ENCODE data around the gene PKN1.
"Not testable (repeated sequence)": the region's sequence is repeated elsewhere in the genome, so short reads cannot be mapped to it uniquely, and the experiment has no call there.

Gene PKN1

DNA sequence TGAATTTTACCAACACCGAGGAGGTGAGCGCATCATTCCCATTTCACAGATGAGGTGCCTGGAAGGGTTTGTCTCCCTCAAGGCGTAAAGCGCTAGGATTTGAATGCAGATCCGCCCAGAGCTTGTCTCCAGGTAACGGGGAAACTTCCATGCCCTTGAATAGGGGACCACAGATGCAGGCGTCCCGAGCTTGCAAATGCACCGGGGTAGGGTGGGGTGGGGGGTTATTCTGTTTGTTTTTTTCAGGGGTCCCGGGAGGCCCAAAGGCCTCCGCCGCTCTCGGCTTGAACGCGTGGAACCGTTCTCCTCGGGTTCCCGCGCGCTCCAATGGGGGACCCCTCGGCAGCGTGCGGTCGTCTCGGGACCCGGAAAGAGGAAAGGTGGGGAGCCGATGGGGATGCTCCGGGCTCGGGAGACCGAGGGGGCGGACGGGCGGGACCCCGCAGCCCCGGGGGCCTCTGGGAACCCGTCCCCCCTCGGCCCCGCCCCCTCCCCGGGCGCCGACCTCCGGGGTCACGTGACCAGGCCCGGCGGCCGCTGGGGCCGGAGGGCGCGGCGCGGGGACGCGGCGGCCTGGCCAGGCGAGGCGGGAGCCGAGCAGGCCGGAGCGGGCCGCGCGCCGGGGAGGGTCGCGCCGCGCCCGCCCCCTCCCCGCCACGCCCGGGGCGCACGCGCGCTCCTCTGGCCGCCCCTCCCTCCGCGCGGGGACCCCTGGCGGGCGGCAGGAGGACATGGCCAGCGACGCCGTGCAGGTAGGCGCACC is at the start of gene PKN1:
Gene PKN1 (plus strand): TSS at position 516 of the 763 bp plus-strand sequence. CDS start 216 bp downstream, at position 732.
- DNase-seq: peak; percentile 67

DNA sequence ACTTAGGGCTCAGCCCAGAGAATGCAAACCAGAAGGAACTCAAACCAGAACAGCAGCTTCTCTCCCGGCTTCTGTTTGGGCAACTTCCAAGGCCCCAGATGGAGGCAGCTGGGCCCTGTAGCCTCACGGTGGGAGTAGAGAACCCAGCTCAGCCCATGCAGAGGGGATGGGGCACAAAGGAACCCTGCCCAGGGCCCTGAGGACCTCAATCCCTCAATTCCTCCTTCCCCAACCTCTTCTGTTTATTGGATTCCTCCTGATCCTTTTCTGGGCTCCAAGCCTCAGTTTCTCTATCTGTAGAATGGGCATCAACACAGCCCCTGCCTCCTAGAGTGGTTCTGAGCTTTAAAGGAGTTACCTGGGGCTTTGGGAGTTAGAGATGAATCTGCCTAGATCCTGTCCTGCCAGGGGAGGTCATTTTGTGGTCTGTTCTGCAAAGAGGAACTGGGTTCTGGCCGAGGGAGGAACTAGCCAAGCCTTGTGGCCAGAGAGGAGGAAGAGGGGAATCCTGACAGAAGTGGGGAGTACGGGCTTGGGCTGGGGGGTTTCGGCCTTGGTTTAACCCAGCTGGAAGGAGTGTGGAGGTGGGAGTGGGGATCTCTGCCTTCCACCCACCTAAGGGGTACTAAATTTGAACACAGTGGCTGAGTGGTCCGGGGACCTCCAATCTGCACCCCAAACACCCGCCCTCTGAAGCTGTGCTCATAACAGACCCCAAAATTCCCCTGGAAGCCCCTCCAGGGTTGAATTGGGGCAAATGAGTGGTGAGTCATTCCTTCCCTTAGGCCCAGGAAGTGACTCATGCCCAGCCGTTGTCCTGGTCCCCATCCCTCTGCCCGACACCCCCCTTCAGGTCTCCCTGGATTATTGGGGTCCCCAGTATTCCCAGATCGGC is 49.2 kb upstream of the PKN1 start:
- DNase-seq: peak; percentile 78

DNA sequence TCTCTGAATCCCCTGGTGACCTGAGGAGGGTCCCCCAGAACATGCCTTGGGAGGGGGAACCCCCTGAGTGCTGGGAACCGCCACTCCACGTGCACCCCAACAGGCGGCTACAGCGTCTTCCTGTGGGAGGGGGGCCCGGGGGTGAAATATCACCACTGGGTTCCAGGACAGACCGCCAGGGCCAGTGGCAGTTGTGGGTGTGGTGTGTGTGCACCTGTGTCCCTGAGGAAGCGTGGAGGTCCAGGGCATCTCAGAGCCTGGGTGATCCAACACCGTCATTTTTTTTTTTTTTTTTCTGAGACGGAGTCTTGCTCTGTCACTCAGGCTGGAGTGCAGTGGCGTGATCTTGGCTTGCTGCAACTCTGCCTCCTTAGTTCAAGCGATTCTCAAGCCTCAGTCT is 47.6 kb upstream of the PKN1 start:
- peak; percentile 55 for DNase-seq

DNA sequence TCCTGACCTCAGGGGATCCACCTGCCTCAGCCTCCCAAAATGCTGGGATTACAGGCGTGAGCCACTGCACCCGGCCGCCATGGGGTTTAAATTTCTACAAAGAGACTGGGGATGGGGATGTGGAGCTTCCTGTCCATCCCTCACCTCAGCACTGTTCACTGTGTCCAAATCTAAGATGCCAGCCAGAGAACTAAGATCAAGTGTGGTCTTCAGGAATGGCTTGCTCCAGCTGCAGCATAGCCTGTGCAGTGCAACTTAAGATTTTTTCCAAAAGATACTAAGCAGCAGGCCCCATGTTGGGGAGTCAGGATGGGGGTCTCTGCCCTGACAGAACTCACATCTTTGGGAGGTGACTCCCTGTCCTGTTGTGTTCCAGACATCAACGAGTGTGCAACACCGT is 42.6 kb upstream of the PKN1 start:
- no peak for DNase-seq

DNA sequence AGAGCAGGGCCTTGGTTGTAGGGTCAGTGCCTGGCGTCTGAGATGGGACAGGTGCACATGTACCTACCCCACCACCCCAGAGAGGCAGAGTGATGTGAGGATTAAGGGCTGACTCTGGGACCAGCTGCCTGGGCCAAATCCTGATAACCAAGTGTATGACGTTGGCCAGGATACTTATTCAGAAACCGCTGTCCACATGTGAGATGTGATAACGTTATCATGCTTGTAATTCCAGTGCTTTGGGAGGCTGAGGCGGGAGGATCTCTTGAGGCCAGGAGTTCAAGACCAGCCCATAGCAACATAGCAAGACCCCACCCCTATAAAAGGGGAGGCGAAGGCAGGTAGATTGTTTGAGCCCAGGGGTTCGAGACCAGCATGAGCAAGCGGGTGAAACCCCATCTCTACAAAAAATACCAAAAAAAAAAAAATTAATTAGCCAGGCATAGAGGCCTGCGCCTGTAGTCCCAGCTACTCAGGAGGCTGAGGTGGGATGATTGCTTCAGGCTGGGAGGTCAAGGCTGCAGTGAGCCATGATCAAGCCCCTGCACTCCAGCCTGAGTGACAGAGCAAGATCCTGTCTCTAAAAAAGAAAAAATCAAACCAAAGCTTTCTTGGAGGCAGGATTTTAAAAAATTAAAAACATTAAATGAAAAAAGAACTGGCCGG is 41.8 kb upstream of the PKN1 start:
- DNase-seq: no peak

DNA sequence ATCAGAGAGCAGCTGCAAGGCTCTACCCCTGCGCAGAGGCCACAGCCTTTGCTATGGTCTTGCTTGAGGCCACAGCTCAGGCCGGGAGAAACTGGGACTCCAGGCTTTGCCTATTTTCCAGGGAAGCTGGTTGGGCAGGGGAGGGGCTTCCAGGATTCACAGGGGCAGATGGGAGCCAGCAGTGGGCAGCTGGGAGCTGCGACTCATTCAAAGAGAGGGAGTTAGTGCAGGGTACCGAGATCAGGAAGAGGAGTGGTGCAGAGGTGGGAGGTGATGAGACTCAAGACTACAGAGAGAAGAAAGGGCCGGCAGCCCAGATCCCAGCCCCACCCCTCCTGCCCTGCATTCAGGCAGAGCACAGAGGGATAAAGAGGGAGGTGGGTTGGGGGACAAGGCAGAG is 39.8 kb upstream of the PKN1 start:
- no peak for DNase-seq

DNA sequence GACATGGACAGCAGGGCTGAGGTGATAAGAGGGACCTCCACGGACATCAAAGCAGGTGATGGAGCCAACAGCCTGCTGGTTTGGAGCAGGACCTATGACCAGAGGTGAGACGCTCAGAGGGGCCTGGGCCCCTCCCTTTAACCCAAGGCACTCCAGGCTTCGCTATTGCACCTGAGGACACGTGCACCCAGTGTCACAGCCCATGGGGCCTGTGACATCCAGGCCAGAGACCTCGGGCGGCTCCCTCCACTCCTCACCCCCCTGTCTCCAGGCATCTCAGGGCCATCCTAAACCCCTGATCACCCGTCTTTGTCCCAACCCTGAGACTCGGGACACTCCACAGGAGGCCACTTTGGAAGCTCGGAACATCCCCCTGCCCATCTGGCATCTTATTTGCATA is 38.9 kb upstream of the PKN1 start:
- DNase-seq: no peak

DNA sequence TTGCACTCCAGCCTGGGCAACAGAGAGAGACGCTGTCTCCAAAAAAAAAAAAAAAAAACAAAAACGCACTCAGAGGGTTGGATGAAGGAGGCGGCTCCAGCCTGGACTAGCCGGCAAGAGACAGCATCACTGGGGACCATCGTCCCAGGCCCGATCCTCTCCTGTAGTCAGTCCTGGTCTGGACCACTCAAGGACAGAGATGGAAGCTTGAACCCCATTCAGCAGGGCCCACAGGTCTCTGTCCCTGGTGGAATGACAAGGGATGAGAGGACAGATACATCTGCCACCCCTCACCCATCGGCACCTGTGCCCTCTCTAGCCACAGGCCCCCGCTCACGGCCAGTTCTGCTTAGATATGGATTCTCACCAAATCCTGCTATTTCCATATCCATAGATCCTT is 37.8 kb upstream of the PKN1 start:
- DNase-seq: no peak

DNA sequence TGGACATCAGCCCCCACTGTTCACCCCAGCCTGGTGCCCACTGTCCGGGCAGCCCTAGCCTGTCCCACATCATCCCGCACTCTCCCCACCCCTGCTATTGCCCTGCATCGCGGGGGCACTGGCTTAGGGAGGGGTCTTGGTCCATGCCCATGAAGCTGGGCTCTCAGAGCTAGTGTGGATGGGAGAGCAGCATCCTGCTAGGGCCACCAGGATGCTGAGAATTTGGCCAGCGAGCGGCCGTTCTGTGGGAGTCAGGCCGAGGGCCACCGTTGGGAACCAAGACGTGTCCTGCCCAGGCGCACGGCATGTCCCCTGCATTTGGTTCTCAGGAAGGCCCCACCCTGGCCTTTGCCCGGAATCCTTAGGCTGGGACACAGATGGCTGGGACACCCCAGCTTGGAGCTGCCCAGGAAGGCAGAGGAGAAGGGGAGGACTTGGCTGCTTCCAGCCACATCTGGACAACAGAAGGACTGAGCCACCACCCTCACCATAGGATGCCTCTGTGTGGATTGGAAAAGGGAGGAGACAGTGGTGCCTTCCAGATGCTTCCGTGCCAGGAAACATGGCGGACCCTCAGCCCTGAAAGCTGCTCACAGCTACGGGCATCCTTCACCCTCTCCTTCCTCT is 37.3 kb upstream of the PKN1 start:
- DNase-seq: no peak

DNA sequence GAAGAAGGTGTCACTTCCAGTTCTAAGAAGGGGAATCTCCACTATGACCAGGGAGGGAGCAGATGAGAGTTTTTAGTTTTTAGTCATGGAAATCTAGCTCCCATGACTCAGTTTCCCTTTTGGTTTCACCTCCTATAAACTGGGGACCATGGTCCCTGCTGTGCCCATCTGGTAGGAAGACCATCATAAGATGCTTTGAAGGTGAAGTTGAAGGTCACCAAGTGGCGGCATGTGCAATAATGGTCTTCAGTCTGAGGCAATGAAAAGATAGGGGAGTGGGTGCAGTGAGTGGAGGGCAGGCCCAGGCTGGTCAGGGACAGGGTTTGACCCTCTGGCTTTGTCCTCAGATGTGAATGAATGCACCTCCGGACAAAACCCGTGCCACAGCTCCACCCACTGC is 36.4 kb upstream of the PKN1 start:
- not testable (repeated sequence) for DNase-seq

DNA sequence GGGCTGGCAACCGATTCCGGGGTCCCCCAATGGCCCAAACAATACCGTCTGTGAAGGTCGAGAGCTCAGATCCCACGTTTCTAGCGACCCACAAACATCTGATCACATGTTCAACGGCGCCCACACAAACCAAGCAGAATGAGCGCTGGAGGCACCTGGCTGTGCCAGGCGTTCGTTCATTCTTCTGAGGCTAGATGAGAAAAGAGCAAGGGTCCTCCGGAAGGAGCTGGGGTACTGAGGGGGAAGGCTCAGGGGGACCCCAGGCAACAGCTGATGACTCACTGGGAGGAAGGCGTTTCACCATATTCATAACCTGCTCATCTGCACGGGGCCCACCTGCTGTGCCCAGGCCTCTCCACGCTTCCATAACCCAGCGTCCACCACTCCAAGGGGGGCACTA is 35.9 kb upstream of the PKN1 start:
- not testable (repeated sequence) for DNase-seq

DNA sequence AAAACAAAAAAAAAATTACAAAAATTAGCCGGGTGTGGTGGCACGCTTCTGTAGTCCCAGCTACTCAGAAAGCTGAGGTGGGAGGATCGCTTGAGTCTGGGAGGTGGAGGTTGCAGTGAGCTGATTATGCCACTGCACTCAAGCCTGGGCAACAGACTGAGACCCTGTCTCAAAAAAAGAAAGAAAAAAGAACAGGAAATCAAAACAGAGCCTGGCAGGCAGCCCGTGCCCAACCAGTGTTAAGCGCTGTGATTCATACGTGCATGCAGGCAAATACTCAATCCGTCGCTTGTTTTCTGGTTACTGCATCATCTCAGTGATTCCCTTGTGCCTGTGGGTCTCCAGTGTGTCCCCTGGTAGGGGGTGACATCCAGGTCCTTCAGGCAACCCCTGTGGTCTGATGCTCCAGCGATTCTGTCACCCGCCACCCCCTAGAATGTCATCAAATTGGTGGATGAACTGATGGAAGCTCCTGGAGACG is 32.1 kb upstream of the PKN1 start:
- no peak for DNase-seq

DNA sequence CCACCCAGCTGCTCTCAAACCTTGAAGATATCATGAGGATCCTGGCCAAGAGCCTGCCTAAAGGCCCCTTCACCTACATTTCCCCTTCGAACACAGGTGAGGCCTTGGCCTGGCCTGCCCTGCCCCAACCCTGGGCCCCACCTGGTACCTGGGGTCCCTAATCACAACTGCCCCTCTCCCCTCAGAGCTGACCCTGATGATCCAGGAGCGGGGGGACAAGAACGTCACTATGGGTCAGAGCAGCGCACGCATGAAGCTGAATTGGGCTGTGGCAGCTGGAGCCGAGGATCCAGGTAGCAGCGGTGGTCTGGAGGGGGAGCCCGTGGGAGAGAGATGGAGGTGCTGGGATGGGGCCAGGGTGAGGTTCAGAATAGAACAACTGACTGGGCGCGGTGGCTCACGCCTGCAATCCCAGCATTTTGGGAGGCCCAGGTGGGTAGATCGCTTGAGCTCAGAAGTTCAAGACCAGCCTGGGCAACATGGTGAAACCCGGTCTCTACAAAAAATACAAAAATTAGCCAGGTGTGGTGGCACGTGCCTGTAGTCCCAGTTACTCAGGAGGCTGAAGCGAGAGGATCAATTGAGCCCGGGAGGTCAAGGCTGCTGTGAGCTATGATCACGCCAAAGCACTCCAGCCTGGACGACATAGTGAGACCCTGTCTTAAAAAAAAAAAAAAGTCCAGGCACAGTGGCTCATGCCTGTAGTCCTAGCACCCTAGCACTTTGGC is 31.5 kb upstream of the PKN1 start:
- DNase-seq: no peak

DNA sequence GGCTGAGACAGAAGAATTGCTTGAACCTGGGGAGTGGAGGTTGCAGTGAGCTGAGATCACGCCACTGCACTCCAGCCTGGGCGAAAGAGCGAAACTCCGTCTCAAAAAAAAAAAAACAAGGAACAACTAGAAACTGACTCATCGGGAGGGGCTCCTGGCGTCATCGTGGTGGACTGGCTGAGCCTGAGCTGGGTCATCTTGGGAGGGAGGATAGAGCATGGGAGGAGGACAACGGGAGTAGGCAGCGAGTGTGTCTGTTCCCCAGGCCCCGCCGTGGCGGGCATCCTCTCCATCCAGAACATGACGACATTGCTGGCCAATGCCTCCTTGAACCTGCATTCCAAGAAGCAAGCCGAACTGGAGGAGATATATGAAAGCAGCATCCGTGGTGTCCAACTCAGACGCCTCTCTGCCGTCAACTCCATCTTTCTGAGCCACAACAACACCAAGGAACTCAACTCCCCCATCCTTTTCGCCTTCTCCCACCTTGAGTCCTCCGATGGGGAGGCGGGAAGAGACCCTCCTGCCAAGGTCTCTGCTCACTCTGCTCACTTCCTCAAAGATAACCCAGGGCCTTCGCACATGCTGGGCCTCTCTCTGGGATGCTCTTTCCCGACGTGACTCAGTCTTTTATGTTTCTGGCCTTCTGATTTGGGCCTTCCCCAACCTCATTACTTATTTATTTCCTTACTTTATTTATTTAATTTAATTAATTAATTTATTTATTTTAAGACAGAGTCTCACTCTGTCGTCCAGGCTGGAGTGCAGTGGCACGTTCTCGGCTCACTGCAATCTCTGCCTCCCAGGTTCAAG is 30.6 kb upstream of the PKN1 start:
- DNase-seq: no peak

DNA sequence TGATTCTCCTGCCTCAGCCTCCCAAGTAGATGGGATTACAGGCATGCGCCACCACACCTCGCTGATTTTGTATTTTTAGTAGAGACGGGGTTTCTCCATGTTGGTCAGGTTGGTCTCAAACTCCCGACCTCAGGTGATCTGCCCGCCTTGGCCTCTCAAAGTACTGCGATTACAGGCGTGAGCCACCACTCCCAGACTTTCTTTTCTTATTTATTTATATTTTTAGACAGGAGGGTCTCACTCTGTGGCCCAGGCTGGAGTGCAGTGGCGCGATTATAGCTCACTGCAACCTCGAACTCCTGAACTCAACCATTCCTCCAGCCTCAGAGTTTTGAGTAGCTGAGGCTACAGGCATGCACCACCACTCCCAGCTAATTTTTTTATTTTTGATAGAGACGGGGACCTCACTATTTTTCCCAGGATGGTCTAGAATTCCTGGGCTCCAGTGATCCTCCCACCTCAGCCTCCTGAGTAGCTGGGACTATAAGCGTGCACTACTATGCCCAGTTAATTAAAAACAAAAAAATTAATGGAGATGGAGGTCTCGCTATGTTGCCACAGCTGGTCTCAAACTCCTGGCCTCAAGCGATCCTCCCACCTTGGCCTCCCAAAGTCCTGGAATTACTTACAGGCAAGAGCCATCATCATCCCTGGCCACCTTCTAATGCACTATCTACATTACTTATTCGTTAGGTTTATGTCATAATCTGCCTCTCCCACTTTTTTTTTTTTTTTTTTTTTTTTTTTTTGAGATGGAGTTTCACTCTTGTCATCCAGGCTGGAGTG is 29.8 kb upstream of the PKN1 start:
- DNase-seq: not testable (repeated sequence)

DNA sequence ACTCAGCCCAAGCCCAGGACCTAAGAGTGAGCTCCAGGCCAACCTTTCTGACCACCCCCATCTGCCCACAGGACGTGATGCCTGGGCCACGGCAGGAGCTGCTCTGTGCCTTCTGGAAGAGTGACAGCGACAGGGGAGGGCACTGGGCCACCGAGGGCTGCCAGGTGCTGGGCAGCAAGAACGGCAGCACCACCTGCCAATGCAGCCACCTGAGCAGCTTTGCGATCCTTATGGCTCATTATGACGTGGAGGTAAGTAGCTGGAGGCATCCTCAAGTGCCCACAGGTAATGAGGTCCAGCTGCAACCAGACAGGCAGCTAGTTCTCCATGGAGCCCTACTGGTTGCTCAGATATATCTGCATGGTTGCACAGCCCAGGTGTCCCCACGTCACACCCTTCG is 28.8 kb upstream of the PKN1 start:
- DNase-seq: no peak

DNA sequence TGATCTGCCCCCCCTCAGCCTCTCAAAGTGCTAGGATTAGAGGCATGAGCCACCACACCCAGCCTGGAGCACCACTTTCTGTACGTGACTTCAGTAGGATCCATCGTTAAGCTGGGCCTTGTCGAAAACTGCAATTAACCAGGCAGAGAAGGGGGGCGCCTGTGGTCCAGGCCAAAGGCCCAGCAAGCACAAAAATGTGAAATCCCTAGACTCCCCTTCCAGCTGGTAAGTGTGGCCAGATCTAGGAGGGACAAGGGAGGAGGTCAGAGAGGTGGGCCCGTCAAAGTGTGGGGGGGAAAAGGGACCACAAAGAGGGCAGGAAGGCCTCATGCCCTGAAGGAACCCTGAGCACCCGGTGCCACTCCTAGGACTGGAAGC is 27.7 kb upstream of the PKN1 start:
- no peak for DNase-seq

DNA sequence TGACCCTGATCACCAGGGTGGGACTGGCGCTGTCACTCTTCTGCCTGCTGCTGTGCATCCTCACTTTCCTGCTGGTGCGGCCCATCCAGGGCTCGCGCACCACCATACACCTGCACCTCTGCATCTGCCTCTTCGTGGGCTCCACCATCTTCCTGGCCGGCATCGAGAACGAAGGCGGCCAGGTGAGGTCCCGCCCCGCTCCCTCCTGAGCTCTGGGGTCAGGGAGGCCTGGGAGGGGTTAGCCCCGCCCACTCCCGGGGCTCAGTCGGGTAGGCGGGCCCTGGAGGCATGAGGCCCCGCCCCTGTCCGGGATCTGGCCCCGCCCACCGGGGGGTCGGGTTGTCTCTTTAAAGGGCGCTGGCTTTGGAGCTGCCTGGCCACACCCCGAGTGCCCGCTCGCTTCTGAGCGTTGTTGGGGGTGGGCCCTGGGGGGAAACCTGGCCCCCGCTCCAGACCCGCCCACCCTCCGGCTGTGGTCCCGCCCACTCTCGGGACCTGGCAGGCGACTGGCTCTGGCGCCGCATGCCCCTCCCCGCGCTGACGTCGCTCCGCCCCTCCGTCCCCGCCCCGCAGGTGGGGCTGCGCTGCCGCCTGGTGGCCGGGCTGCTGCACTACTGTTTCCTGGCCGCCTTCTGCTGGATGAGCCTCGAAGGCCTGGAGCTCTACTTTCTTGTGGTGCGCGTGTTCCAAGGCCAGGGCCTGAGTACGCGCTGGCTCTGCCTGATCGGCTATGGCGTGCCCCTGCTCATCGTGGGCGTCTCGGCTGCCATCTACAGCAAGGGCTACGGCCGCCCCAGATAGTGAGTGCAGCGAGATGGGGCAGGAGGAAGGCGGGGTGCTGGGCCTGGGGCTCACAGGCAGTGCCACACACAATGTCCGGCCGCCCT is 27.1 kb upstream of the PKN1 start:
- DNase-seq: peak; percentile 94

DNA sequence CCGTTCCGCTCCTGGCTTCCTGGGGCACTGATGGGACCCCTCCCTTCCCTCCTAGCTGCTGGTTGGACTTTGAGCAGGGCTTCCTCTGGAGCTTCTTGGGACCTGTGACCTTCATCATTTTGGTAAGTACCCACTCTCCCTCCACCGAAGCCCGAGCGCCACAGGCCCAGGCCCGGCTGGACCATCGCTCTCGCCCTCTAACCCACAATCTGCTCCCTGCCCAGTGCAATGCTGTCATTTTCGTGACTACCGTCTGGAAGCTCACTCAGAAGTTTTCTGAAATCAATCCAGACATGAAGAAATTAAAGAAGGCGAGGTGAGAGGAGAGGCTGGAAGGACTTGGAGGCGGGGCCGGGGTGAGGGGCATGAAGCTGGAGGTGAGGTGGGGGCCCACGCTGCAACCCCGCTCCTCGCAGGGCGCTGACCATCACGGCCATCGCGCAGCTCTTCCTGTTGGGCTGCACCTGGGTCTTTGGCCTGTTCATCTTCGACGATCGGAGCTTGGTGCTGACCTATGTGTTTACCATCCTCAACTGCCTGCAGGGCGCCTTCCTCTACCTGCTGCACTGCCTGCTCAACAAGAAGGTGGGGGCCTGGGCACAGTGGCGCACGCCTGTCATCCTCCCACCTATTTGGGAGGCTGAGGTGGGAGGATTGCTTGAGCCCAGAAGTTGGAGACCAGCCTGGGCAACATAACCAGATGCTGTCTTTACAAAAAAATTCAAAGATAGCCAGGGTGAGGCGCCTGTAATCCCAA is 26.3 kb upstream of the PKN1 start:
- no peak for DNase-seq
